ENCODE results near the gene TOP1. TPM values are rescaled to one million over a fixed set of nuclear protein-coding genes. Genes with fewer than 3 reads are reported as not detected.
"Not testable (repeated sequence)": the region's sequence is repeated elsewhere in the genome, so short reads cannot be mapped to it uniquely, and the experiment has no call there.

Gene TOP1
- total RNA-seq, 1 donor from 2014 or later, result 9.4 TPM

DNA sequence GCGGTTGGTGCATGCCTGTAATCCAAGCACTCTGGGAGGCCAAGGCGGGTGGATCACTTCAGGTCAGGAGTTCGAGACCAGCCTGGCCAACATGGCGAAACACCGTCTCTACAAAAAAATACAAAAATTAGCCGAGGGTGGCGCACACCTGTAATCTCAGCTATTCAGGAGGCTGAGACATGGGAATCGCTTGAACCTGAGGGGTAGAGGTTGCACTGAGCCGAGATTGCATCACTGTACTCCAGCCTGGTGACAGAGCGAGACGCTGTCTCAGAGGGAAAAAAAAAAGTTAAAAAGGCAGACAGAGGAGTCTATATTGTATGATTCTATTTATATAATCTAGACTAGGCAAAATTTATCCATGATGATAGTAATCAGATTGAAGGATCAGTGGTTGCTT lies 81.4 kb downstream of the TOP1 start:
- Histone ChIP-seq H3K36me3 (peaks cover 33 to 46% of the 10 kb centered on the region in 2 donors), H3K4me1 (no peaks in the 10 kb centered on the region), H3K4me3 (no peak overlapping the region), H3K27me3 (no peaks in the 10 kb centered on the region), H3K9me3 (no peaks in the 10 kb centered on the region), H3K27ac (no peak overlapping the region)
- TF ChIP-seq, protein P1, sequence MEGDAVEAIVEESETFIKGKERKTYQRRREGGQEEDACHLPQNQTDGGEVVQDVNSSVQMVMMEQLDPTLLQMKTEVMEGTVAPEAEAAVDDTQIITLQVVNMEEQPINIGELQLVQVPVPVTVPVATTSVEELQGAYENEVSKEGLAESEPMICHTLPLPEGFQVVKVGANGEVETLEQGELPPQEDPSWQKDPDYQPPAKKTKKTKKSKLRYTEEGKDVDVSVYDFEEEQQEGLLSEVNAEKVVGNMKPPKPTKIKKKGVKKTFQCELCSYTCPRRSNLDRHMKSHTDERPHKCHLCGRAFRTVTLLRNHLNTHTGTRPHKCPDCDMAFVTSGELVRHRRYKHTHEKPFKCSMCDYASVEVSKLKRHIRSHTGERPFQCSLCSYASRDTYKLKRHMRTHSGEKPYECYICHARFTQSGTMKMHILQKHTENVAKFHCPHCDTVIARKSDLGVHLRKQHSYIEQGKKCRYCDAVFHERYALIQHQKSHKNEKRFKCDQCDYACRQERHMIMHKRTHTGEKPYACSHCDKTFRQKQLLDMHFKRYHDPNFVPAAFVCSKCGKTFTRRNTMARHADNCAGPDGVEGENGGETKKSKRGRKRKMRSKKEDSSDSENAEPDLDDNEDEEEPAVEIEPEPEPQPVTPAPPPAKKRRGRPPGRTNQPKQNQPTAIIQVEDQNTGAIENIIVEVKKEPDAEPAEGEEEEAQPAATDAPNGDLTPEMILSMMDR (IDR thresholded peaks at IDR 0.05), result no peak
- DNase-seq (ENCODE audit: low spot score in 2 of 2), result no peak
- intact Hi-C loops (cut with DNase I), result no loop called here

DNA sequence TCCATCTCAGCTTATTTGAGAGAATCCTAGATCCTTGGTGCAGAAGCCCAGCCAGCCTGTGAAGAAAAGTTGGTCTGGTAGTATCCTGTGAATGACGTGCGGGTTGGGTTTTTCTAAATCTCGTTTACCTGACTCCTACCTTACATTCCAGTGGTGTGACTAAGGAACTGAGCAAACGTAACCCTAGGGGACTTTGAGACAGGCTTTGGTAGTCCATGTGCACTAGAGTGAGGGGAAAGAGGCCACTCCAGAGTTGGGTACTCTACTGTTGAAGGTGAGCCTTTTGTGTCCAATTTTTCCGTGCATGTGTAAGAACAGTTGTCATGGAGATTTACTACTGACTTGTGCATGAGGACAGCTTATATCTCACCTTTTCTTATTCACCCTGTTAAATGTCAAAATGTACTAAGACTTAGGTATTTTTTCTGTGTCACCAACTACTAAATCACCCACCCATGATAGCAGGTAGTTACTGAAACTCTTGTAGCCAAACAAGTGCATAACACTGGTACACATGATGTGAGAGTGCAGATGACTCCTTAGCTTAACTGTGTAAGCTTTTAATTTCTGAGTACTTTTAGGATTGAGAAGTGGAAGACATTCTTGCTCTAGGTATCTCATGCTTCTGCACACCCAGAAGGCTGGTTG lies 82.4 kb downstream of the TOP1 start:
- Histone ChIP-seq H3K9me3 (no peaks in the 10 kb centered on the region), H3K27me3 (no peaks in the 10 kb centered on the region), H3K36me3 (peaks cover 43 to 53% of the 10 kb centered on the region in 2 donors), H3K4me1 (no peaks in the 10 kb centered on the region), H3K27ac (no peak overlapping the region), H3K4me3 (no peak overlapping the region)
- intact Hi-C loops (cut with DNase I), result no loop called here
- TF ChIP-seq, protein P1 (IDR thresholded peaks at IDR 0.05), result no peak
- no peak for DNase-seq (ENCODE audit: low spot score in 2 of 2)

DNA sequence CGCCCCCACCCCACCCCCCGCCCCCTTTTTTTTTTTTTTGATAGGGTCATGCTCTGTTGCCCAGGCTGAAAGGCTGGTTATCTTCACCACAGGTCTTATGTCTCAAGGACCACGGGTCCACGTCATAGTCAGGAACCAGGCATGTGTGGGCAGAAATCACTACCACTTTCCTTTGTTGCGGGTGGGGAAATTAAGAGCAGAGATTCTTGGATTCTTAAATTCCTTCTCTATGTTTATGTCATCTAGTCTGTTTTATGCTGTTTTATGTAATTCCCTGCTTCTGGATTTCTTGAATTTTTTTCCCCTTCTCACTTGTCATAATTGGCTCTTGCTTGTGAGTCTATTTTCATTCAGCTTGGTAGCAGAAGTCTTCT lies 82.9 kb downstream of the TOP1 start:
- no peak overlapping the region for H3K4me3 ChIP-seq
- peaks cover 48 to 58% of the 10 kb centered on the region in 2 donors for H3K36me3 ChIP-seq
- H3K9me3 ChIP-seq, result no peaks in the 10 kb centered on the region
- TF ChIP-seq, protein P1 (IDR thresholded peaks at IDR 0.05), result no peak
- H3K27me3 ChIP-seq, result no peaks in the 10 kb centered on the region
- H3K27ac ChIP-seq, result no peak overlapping the region
- intact Hi-C loops (cut with DNase I), result no loop called here
- no peak for DNase-seq (ENCODE audit: low spot score in 2 of 2)
- H3K4me1 ChIP-seq, result no peaks in the 10 kb centered on the region

DNA sequence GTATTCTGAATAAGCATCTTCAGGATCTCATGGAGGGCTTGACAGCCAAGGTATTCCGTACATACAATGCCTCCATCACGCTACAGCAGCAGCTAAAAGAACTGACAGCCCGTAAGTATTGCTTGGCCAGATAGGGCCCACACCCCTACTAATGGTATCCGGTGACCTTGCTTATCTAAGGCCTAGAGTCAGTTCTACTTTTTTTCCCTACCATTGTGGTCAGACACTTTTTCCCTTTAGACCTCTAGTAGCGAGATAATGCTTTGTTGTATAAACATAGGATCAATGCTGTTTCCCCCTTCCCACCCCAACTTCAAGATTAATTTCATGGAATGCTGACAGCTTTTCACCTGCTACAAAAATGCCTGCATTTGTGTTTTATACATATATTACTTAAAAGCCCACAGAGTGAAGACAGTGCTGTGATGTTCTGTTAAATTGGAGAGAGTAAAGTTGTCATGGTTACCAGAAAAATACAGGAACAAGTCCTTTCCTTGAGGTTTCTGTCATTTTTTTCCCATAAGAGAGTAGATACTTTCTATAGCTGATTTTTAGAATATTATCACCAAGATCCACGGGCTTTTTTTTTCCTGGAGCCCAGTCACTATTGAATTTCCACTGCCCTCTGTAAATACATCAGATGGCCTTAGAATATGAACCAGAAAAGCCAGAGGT lies 87.8 kb downstream of the TOP1 start:
- Histone ChIP-seq H3K4me1 (no peaks in the 10 kb centered on the region), H3K27ac (no peak overlapping the region), H3K4me3 (no peak overlapping the region), H3K9me3 (no peaks in the 10 kb centered on the region), H3K36me3 (peaks cover 59 to 98% of the 10 kb centered on the region in 2 donors), H3K27me3 (no peaks in the 10 kb centered on the region)
- TF ChIP-seq, protein P1 (IDR thresholded peaks at IDR 0.05), result no peak
- intact Hi-C loops (cut with DNase I), result no loop called here
- DNase-seq (ENCODE audit: low spot score in 2 of 2), result no peak

DNA sequence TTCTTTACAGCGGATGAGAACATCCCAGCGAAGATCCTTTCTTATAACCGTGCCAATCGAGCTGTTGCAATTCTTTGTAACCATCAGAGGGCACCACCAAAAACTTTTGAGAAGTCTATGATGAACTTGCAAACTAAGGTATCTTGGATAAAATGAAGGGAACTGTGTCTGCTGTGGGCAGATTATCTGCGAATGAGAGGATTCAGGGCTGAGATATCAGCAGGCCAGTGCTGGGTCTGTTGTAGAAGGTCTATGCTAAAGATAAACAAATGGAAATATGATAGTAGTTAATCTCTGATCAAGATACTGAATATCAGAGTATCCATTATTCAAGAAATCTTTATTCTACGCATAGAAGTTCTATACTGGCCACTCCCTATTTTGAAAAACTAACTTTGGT lies 89.5 kb downstream of the TOP1 start:
- TF ChIP-seq, protein P1 (IDR thresholded peaks at IDR 0.05), result peak in 1 of 3 experiments; percentile 11
- Histone ChIP-seq H3K36me3 (peaks cover 68 to 98% of the 10 kb centered on the region in 2 donors), H3K27ac (peak overlapping the region in 1 of 2 donors; percentile 11)
- DNase-seq (ENCODE audit: low spot score in 2 of 2); H3K4me3 ChIP-seq; H3K9me3 ChIP-seq; H3K4me1 ChIP-seq; H3K27me3 ChIP-seq; intact Hi-C loops (cut with DNase I): not testable (repeated sequence)
